ENCODE measurements around the gene OBSCN. TPM values are rescaled to one million over a fixed set of nuclear protein-coding genes. Genes with fewer than 3 reads are reported as not detected.
A peak's percentile ranks its signal among the peaks of the same experiment; 100 is the strongest.

OBSCN gene
- total RNA-seq, 1 experiment from 2014 or later = 33.3 TPM

DNA sequence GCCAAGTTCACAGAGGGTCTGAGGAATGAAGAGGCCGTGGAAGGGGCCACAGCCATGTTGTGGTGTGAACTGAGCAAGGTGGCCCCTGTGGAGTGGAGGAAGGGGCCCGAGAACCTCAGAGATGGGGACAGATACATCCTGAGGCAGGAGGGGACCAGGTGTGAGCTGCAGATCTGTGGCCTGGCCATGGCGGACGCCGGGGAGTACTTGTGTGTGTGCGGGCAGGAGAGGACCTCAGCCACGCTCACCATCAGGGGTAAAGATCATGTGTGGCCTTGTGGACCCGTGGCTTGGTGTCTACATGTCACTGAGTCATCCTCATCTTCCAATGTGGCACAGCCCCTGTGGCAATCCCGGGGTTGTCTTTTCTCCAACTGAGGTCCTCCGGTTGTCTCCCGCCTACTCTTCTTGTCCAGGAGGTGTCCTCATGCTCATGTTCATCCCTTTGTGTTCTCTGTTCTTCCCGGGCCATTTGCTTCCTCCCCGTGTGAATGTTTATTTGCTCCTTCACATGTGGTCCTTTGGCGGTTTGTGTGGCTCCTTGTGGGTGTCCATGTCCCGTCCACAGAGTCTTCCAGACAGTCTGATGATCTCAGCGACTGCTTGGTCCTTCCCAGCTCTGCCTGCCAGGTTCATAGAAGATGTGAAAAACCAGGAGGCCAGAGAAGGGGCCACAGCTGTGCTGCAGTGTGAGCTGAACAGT lies 84.2 kb downstream of the OBSCN start:
- Histone ChIP-seq H3K9me3 (ENCODE audit: control insufficient read depth, low read depth, low read length) (no peaks in the 10 kb centered on the region), H3K23ac (ENCODE audit: insufficient read length, low read depth, low read length) (no peak overlapping the region), H3K79me2 (ENCODE audit: insufficient read depth, low read length) (no peaks in the 10 kb centered on the region), H4K8ac (replicated peaks; ENCODE audit: insufficient read length, low read depth, low read length) (no peak overlapping the region), H3K4ac (ENCODE audit: low read depth, low read length) (no peak overlapping the region), H3K27me3 (ENCODE audit: insufficient read depth, low read length) (no peaks in the 10 kb centered on the region), H2BK12ac (ENCODE audit: insufficient read length, low read depth, low read length) (no peak overlapping the region), H3K23me2 (ENCODE audit: insufficient read length, low read depth, low read length, poor library complexity, severe bottlenecking) (no peaks in the 10 kb centered on the region), H4K20me1 (ENCODE audit: control insufficient read depth, insufficient read depth, insufficient read length) (no peaks in the 10 kb centered on the region), H4K5ac (ENCODE audit: insufficient read length, low read depth, low read length) (no peak overlapping the region), H3T11ph (ENCODE audit: low read length) (no peak overlapping the region), H3K27ac (ENCODE audit: insufficient read length, low read depth, low read length) (no peak overlapping the region), H3K4me2 (ENCODE audit: insufficient read depth, insufficient read length, low read length) (no peak overlapping the region), H3K4me1 (ENCODE audit: insufficient read depth, low read length) (no peaks in the 10 kb centered on the region), H3K18ac (ENCODE audit: insufficient read length, low read depth, low read length) (no peak overlapping the region), H3K14ac (ENCODE audit: insufficient read depth, low read length) (no peak overlapping the region; the same call in 1 of the 2 replicates), H2BK5ac (ENCODE audit: insufficient read length, low read length) (no peak overlapping the region), H2AK5ac (ENCODE audit: insufficient read length, low read length) (no peak overlapping the region), H3K56ac (ENCODE audit: insufficient read length, low read depth, low read length) (no peak overlapping the region), H2BK120ac (ENCODE audit: low read depth, low read length, poor library complexity, severe bottlenecking) (no peak overlapping the region), H3K9ac (ENCODE audit: extremely low read depth, insufficient read length, low read length) (no peak overlapping the region), H2AFZ (ENCODE audit: low read length) (no peak overlapping the region), H2BK20ac (ENCODE audit: low read depth, low read length, poor library complexity, severe bottlenecking) (no peak overlapping the region), H4K91ac (ENCODE audit: insufficient read length, low read depth, low read length) (no peak overlapping the region), H3K79me1 (ENCODE audit: insufficient read depth, low read depth, low read length, poor library complexity, severe bottlenecking) (no peaks in the 10 kb centered on the region), H2BK15ac (ENCODE audit: low read depth, low read length) (no peak overlapping the region)
- no peak for DNase-seq
- Mint-ChIP-seq H3K27me3 (ENCODE audit: low read depth) (peaks cover 1% of the 10 kb centered on the region), H3K4me3 (no peak overlapping the region), H3K36me3 (ENCODE audit: insufficient read depth in 1 of 3, low read depth in 3 of 3) (peaks cover 31 to 53% (median 47%) of the 10 kb centered on the region in 3 experiments), H3K4me1 (no peaks in the 10 kb centered on the region), H3K27ac (peak overlapping the region in 1 of 3 experiments; percentile 64; a peak in 1 of 7 replicates), H3K9me3 (peaks cover 13 to 25% of the 10 kb centered on the region in 2 experiments)
- no CpG with 5 or more reads among the region's 16 CpGs for WGBS (ENCODE audit: extremely low coverage, insufficient read length, low lambda C conversion rate)
- TF ChIP-seq, protein P1, sequence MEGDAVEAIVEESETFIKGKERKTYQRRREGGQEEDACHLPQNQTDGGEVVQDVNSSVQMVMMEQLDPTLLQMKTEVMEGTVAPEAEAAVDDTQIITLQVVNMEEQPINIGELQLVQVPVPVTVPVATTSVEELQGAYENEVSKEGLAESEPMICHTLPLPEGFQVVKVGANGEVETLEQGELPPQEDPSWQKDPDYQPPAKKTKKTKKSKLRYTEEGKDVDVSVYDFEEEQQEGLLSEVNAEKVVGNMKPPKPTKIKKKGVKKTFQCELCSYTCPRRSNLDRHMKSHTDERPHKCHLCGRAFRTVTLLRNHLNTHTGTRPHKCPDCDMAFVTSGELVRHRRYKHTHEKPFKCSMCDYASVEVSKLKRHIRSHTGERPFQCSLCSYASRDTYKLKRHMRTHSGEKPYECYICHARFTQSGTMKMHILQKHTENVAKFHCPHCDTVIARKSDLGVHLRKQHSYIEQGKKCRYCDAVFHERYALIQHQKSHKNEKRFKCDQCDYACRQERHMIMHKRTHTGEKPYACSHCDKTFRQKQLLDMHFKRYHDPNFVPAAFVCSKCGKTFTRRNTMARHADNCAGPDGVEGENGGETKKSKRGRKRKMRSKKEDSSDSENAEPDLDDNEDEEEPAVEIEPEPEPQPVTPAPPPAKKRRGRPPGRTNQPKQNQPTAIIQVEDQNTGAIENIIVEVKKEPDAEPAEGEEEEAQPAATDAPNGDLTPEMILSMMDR (conservative IDR thresholded peaks at IDR 0.05) = no peak

Data from H9 (cell line).